B cell (primary cell): ENCODE data around the gene ZNF827.

ENCODE experiments used
- CTCF ChIP-seq: fragments of 200-600 bp; IDR thresholded peaks from one replicate; pipeline ENCODE4 v1.8.0; 2022; ENCODE audit warnings: antibody characterized with exemption, mild to moderate bottlenecking
- EZH2 ChIP-seq: IDR thresholded peaks from 2 replicates; pipeline ENCODE4 v1.6.1; 2012; ENCODE audit warnings: borderline replicate concordance, low read depth, mild to moderate bottlenecking, moderate library complexity, low read length; ENCODE audit not compliant: insufficient read depth, poor library complexity, severe bottlenecking

GRCh38 chr4:145814246-145814645, 124.4 kb downstream of the ZNF827 start:
- TF ChIP-seq CTCF = no peak
- TF ChIP-seq EZH2 = no peak
